IMR-90 (cell line): ENCODE measurements around the gene ZNF77. TPM values are rescaled to one million over a fixed set of nuclear protein-coding genes. Genes with fewer than 3 reads are reported as not detected.

Experiments used
- ATAC-seq: fragments of 200-7000 bp; cut with Tn5 transposase; 2 replicates; pipeline ENCODE4 v1.9.1; 2020; ENCODE audit warnings: low read depth, mild to moderate bottlenecking, moderate library complexity
- BruUV-seq: library from RNA; stranded (reverse); fragments of 400-500 nt; replicated peaks from 2 replicates; lab custom pipeline; 2021; lab: Mats Ljungman, UMichigan
- CTCF ChIA-PET: fragments of 300-600 bp; formaldehyde crosslinking; extraction: SDS; loops from one replicate; lab custom pipeline; 2021; ENCODE audit warnings: antibody characterized with exemption; lab: Yijun Ruan, JAX
- POLR2A ChIA-PET: fragments of 300-600 bp; sonication (Branson Sonifier 250); formaldehyde crosslinking; loops from one replicate; lab custom pipeline; 2022; ENCODE audit warnings: antibody characterized with exemption; ENCODE audit not compliant: unreplicated experiment; lab: Charles Lee
- DNase-seq: peaks from one replicate; pipeline ENCODE4 v3.0.0; 2013
- H2AFZ ChIP-seq: replicated peaks from 2 replicates; pipeline ENCODE3; 2013; ENCODE audit warnings: low read length, mild to moderate bottlenecking; ENCODE audit not compliant: poor library complexity
- H2AK5ac ChIP-seq: 2 replicates; pipeline ENCODE4 v1.6.1; 2013; ENCODE audit warnings: low read depth, low read length, inconsistent platforms
- H2AK9ac ChIP-seq: replicated peaks from 2 replicates; pipeline ENCODE3; 2013; ENCODE audit warnings: mild to moderate bottlenecking, low read depth, low read length, moderate library complexity; ENCODE audit not compliant: poor library complexity
- H2BK120ac ChIP-seq: 2 replicates; pipeline ENCODE4 v1.6.1; 2013; ENCODE audit warnings: low read depth, low read length, inconsistent platforms
- H2BK15ac ChIP-seq: 3 replicates; pipeline ENCODE4 v1.6.1; 2013; ENCODE audit warnings: low read depth, low read length, inconsistent platforms
- H2BK20ac ChIP-seq: 2 replicates; pipeline ENCODE4 v1.6.1; 2013; ENCODE audit warnings: low read depth, mild to moderate bottlenecking, inconsistent platforms, low read length, moderate library complexity
- H2BK5ac ChIP-seq: 2 replicates; pipeline ENCODE4 v1.6.1; 2013; ENCODE audit warnings: mild to moderate bottlenecking, low read depth, low read length, inconsistent platforms; ENCODE audit not compliant: poor library complexity, severe bottlenecking
- H3K14ac ChIP-seq: replicated peaks from 2 replicates; pipeline ENCODE4 v1.6.1; 2013; ENCODE audit warnings: low read depth, low read length, inconsistent platforms
- H3K18ac ChIP-seq: 2 replicates; pipeline ENCODE4 v1.6.1; 2013; ENCODE audit warnings: low read depth, low read length, control low read depth
- H3K23ac ChIP-seq: 2 replicates; pipeline ENCODE4 v1.6.1; 2013; ENCODE audit warnings: low read depth, low read length, inconsistent platforms
- H3K27ac ChIP-seq: 2 replicates; pipeline ENCODE4 v1.5.1; 2013; ENCODE audit warnings: mild to moderate bottlenecking, control low read depth, low read length; ENCODE audit not compliant: insufficient read depth
- H3K27me3 ChIP-seq: 2 replicates; pipeline ENCODE4 v1.6.1; 2013; ENCODE audit warnings: low read length; ENCODE audit not compliant: control insufficient read depth, insufficient read depth
- H3K36me3 ChIP-seq: 2 replicates; pipeline ENCODE4 v1.6.1; 2013; ENCODE audit warnings: low read length, mixed read lengths; ENCODE audit not compliant: control insufficient read depth, insufficient read depth
- H3K4ac ChIP-seq: 2 replicates; pipeline ENCODE4 v1.6.1; 2013; ENCODE audit warnings: low read depth, low read length, inconsistent platforms
- H3K4me1 ChIP-seq: 2 replicates; pipeline ENCODE4 v1.6.1; 2013; ENCODE audit warnings: low read length, mixed read lengths; ENCODE audit not compliant: control insufficient read depth, insufficient read depth
- H3K4me2 ChIP-seq: 2 replicates; pipeline ENCODE4 v1.6.1; 2013; ENCODE audit warnings: low read depth, mild to moderate bottlenecking, control low read depth, low read length, moderate library complexity
- H3K4me3 ChIP-seq: 2 replicates; pipeline ENCODE4 v1.5.1; 2013; ENCODE audit warnings: low read depth, mild to moderate bottlenecking, control low read depth, low read length, moderate library complexity; ENCODE audit not compliant: insufficient read depth
- H3K56ac ChIP-seq: 2 replicates; pipeline ENCODE4 v1.6.1; 2013; ENCODE audit warnings: low read length, inconsistent platforms; ENCODE audit not compliant: insufficient read depth; ENCODE audit errors: extremely low read depth
- H3K79me1 ChIP-seq, 2 experiments: 2 replicates each; pipeline ENCODE4 v1.6.1; 2013; ENCODE audit warnings: low read length in 2 of 2, inconsistent platforms in 1 of 2, low read depth in 1 of 2
- H3K9ac ChIP-seq: 2 replicates; pipeline ENCODE4 v1.6.1; 2013; ENCODE audit warnings: low read depth, low read length, control low read depth
- H3K9me1 ChIP-seq: 2 replicates; pipeline ENCODE4 v1.6.1; 2013; ENCODE audit warnings: low read length, inconsistent platforms; ENCODE audit not compliant: insufficient read depth
- H3K9me3 ChIP-seq: 2 replicates; pipeline ENCODE4 v1.6.1; 2013; ENCODE audit warnings: low read length; ENCODE audit not compliant: control insufficient read depth, insufficient read depth
- H4K20me1 ChIP-seq: 2 replicates; pipeline ENCODE4 v1.6.1; 2013; ENCODE audit warnings: low read length, inconsistent platforms; ENCODE audit not compliant: insufficient read depth
- H4K5ac ChIP-seq: 2 replicates; pipeline ENCODE4 v1.6.1; 2013; ENCODE audit warnings: mild to moderate bottlenecking, low read depth, low read length, control low read depth
- H4K8ac ChIP-seq, 2 experiments: 2 replicates each; pipeline ENCODE4 v1.6.1; 2013; ENCODE audit warnings: low read depth in 2 of 2, low read length in 2 of 2, control low read depth in 1 of 2, inconsistent platforms in 1 of 2
- H4K91ac ChIP-seq: 2 replicates; pipeline ENCODE4 v1.6.1; 2013; ENCODE audit warnings: low read depth, low read length, inconsistent platforms; ENCODE audit not compliant: insufficient read depth
- CEBPB ChIP-seq: IDR thresholded peaks from 2 replicates; pipeline ENCODE4 v1.6.1; 2012; ENCODE audit warnings: low read depth, low read length, improper control_type of control experiment
- CHD1 ChIP-seq: IDR thresholded peaks from 2 replicates; pipeline ENCODE4 v1.6.1; 2012; ENCODE audit warnings: low read depth, low read length, improper control_type of control experiment
- CTCF ChIP-seq: conservative IDR thresholded peaks from 2 replicates; pipeline ENCODE4 v1.5.1; 2012; ENCODE audit warnings: mild to moderate bottlenecking, low read depth, low read length, improper control_type of control experiment
- ELK1 ChIP-seq: fragments of 150-350 bp; IDR thresholded peaks from 2 replicates; pipeline ENCODE4 v1.6.1; 2016; ENCODE audit warnings: low read depth, mild to moderate bottlenecking, low read length, moderate library complexity, borderline replicate concordance
- FOS ChIP-seq: fragments of 150-350 bp; IDR thresholded peaks from 2 replicates; pipeline ENCODE4 v1.6.1; 2016; ENCODE audit warnings: low read depth, low read length
- MAFK ChIP-seq: IDR thresholded peaks from 2 replicates; pipeline ENCODE4 v1.6.1; 2012; ENCODE audit warnings: low read depth, low read length, improper control_type of control experiment
- MAZ ChIP-seq: IDR thresholded peaks from 2 replicates; pipeline ENCODE4 v1.6.1; 2012; ENCODE audit warnings: low read depth, mild to moderate bottlenecking, low read length, improper control_type of control experiment, moderate library complexity, borderline replicate concordance
- MXI1 ChIP-seq: IDR thresholded peaks from 2 replicates; pipeline ENCODE4 v1.6.1; 2012; ENCODE audit warnings: low read depth, mild to moderate bottlenecking, low read length, moderate library complexity, borderline replicate concordance
- NFE2L2 ChIP-seq: fragments of 150-350 bp; IDR thresholded peaks from 2 replicates; pipeline ENCODE4 v1.6.1; 2016; ENCODE audit warnings: low read depth, mild to moderate bottlenecking, low read length
- POLR2A ChIP-seq: IDR thresholded peaks from 2 replicates; pipeline ENCODE4 v1.6.1; 2012; ENCODE audit warnings: mild to moderate bottlenecking, low read depth, low read length
- RAD21 ChIP-seq: IDR thresholded peaks from 2 replicates; pipeline ENCODE4 v1.6.1; 2012; ENCODE audit warnings: low read length, improper control_type of control experiment
- RCOR1 ChIP-seq: IDR thresholded peaks from 2 replicates; pipeline ENCODE4 v1.6.1; 2012; ENCODE audit warnings: mild to moderate bottlenecking, low read length, improper control_type of control experiment; ENCODE audit not compliant: insufficient replicate concordance
- RFX5 ChIP-seq: IDR thresholded peaks from 2 replicates; pipeline ENCODE4 v1.8.0; 2012; ENCODE audit warnings: low read depth, mild to moderate bottlenecking, low read length, moderate library complexity
- SMC3 ChIP-seq: fragments of 150-350 bp; IDR thresholded peaks from 2 replicates; pipeline ENCODE4 v1.6.1; 2016; ENCODE audit warnings: low read depth, mild to moderate bottlenecking, antibody characterized with exemption, low read length, moderate library complexity
- WGBS, 2 experiments: methylation state at CpG; one replicate each; pipeline versions ENCODE4 v1.1.5 to v1.1.7; 2013; ENCODE audit warnings: missing lambda C conversion rate in 2 of 2; ENCODE audit not compliant: insufficient read length in 1 of 2; ENCODE audit errors: extremely low coverage in 2 of 2; 5-methylcytosine and 5-hydroxymethylcytosine counted together
- dilution Hi-C: fragments of 300-500 bp; cut with HindIII; formaldehyde crosslinking; loops from one replicate; pipeline ENCODE4 v1.14.3; 2018; ENCODE audit warnings: low sequenced_read_pairs; ENCODE audit not compliant: unreplicated experiment
- in situ Hi-C: fragments of 300-500 bp; cut with MboI; formaldehyde crosslinking; loops from 3 replicates; pipeline ENCODE4 v1.14.3; 2019; ENCODE audit warnings: low sequenced_read_pairs, inconsistent platforms, mixed read lengths
- intact Hi-C: fragments of 100-400 bp; cut with micrococcal nuclease; formaldehyde crosslinking; loops from 2 replicates; pipeline ENCODE4 v1.10.0; 2022
- polyA plus RNA-seq, 3 experiments: library from polyadenylated mRNA; depleted of rRNA; stranded (reverse); fragments of >200 nt; gene quantifications; 2 replicates each; pipeline ENCODE4 v1.2.3, GENCODE V29; 2012; ENCODE audit warnings: low replicate concordance in 1 of 3
- total RNA-seq: library from RNA; depleted of rRNA; stranded (reverse); fragments of >200 nt; gene quantifications from 2 replicates; pipeline ENCODE4 v1.2.3, GENCODE V29; 2012
- TF ChIP-seq, protein P1 (sequence below): fragments of 150-350 bp; IDR thresholded peaks from 2 replicates; pipeline ENCODE4 v1.6.1; 2017; ENCODE audit warnings: mild to moderate bottlenecking, antibody characterized with exemption, low read length, low read depth

The ZNF77 gene
- total and polyA plus RNA-seq, 2 of the 4 experiments (the other 2 are of a cell fraction) = 3.6 to 6.5 TPM

GRCh38 chr19:2992958-2993357 lies 48.2 kb upstream of the ZNF77 start:
- WGBS, 2 experiments = 82% methylated on average over 6 of the region's 14 CpGs; no CpG with 5 or more reads in 1 of the 2 experiments
- Histone ChIP-seq H3K14ac (no peak overlapping the region), H3K27ac (no peak overlapping the region), H2BK120ac (no peak overlapping the region), H3K56ac (no peak overlapping the region), H3K4me2 (no peak overlapping the region), H2AFZ (no peak overlapping the region), H3K9ac (no peak overlapping the region), H4K5ac (no peak overlapping the region), H3K9me3 (no peaks in the 10 kb centered on the region), H3K27me3 (peaks cover 10% of the 10 kb centered on the region; the same call in 1 of the 2 replicates), H3K4me1 (no peaks in the 10 kb centered on the region), H4K20me1 (no peaks in the 10 kb centered on the region), H4K91ac (no peak overlapping the region), H3K36me3 (no peaks in the 10 kb centered on the region), H2BK5ac (no peak overlapping the region), H2AK5ac (no peak overlapping the region), H3K18ac (no peak overlapping the region), H2BK15ac (no peak overlapping the region), H3K9me1 (no peaks in the 10 kb centered on the region), H2BK20ac (no peak overlapping the region), H4K8ac (no peak overlapping the region), H3K23ac (no peak overlapping the region), H3K79me1 (no peaks in the 10 kb centered on the region), H2AK9ac (no peak overlapping the region), H3K4me3 (no peak overlapping the region), H3K4ac (no peak overlapping the region)
- ATAC-seq (no peak), DNase-seq (no peak)
- intact Hi-C loops (no loop called here), in situ Hi-C loops (no loop called here), dilution Hi-C loops (no loop called here)
- BruUV-seq = no TSS peak
- CTCF ChIA-PET = interaction anchor here (1.0 kb wide), 1 partner anchor 31 kb away, joined by 3 read pairs; no protein-coding TSS in a partner anchor
- TF ChIP-seq CHD1 (no peak), CTCF (no peak), FOS (no peak), RAD21 (no peak), MAFK (no peak), RFX5 (no peak), MAZ (no peak), SMC3 (no peak), POLR2A (no peak), ELK1 (no peak), MXI1 (no peak), NFE2L2 (no peak), CEBPB (no peak), RCOR1 (no peak)
- TF ChIP-seq, protein P1, sequence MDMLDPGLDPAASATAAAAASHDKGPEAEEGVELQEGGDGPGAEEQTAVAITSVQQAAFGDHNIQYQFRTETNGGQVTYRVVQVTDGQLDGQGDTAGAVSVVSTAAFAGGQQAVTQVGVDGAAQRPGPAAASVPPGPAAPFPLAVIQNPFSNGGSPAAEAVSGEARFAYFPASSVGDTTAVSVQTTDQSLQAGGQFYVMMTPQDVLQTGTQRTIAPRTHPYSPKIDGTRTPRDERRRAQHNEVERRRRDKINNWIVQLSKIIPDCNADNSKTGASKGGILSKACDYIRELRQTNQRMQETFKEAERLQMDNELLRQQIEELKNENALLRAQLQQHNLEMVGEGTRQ = no peak
- POLR2A ChIA-PET = no interaction called here
